ENCODE data around the gene B4GALNT3. TPM values are rescaled to one million over a fixed set of nuclear protein-coding genes. Genes with fewer than 3 reads are reported as not detected.

Gene B4GALNT3
- total RNA-seq, 2 donors from 2014 or later = 19.3 to 29.0 TPM

- no peaks in the 10 kb centered on the region for H3K36me3 ChIP-seq
- H3K4me1 ChIP-seq = peaks cover 0 to 31% of the 10 kb centered on the region in 2 donors
- H3K9me3 ChIP-seq = no peaks in the 10 kb centered on the region
- H3K4me3 ChIP-seq = no peak overlapping the region
- TF ChIP-seq CTCF (IDR thresholded peaks at IDR 0.05) = no peak
- H3K27me3 ChIP-seq = no peaks in the 10 kb centered on the region
- DNase-seq (ENCODE audit: low spot score) = no peak
- no peak overlapping the region for H3K27ac ChIP-seq
These were observed 128.9 kb downstream of the B4GALNT3 start for GRCh38 chr12:588646-589045.

GRCh38 chr12:590206-590750, 130.5 kb downstream of the B4GALNT3 start:
- no peak for DNase-seq (ENCODE audit: low spot score)

GRCh38 chr12:591167-592023, 131.7 kb downstream of the B4GALNT3 start:
- Histone ChIP-seq H3K4me3 (no peak overlapping the region), H3K36me3 (no peaks in the 10 kb centered on the region), H3K4me1 (peaks cover 0 to 24% of the 10 kb centered on the region in 2 donors), H3K9me3 (no peaks in the 10 kb centered on the region), H3K27me3 (no peaks in the 10 kb centered on the region), H3K27ac (peak overlapping the region; percentile 80 to 83)
- peak in 1 of 2 donors; percentile 33 for TF ChIP-seq CTCF (IDR thresholded peaks at IDR 0.05)
- peak; percentile 79 for DNase-seq (ENCODE audit: low spot score)

More at GRCh38 chr12:590206-590750, 130.5 kb downstream of the B4GALNT3 start:
- Histone ChIP-seq H3K27ac (peak overlapping the region; percentile 69 to 80), H3K4me3 (no peak overlapping the region), H3K9me3 (no peaks in the 10 kb centered on the region), H3K36me3 (no peaks in the 10 kb centered on the region), H3K27me3 (no peaks in the 10 kb centered on the region), H3K4me1 (peaks cover 0 to 31% of the 10 kb centered on the region in 2 donors)
- no peak for TF ChIP-seq CTCF (IDR thresholded peaks at IDR 0.05)

GRCh38 chr12:592024-592505, 132.3 kb downstream of the B4GALNT3 start:
- DNase-seq (ENCODE audit: low spot score) = no peak
- Histone ChIP-seq H3K36me3 (no peaks in the 10 kb centered on the region), H3K4me3 (no peak overlapping the region), H3K4me1 (peaks cover 0 to 24% of the 10 kb centered on the region in 2 donors), H3K9me3 (no peaks in the 10 kb centered on the region), H3K27ac (peak overlapping the region; percentile 80 to 83), H3K27me3 (no peaks in the 10 kb centered on the region)
- TF ChIP-seq CTCF (IDR thresholded peaks at IDR 0.05) = no peak

GRCh38 chr12:593396-594270, 133.9 kb downstream of the B4GALNT3 start:
- Histone ChIP-seq H3K36me3 (no peaks in the 10 kb centered on the region), H3K27me3 (no peaks in the 10 kb centered on the region), H3K4me3 (no peak overlapping the region), H3K27ac (peak overlapping the region in 1 of 2 donors; percentile 80), H3K9me3 (no peaks in the 10 kb centered on the region), H3K4me1 (peaks cover 0 to 35% of the 10 kb centered on the region in 2 donors)
- TF ChIP-seq CTCF (IDR thresholded peaks at IDR 0.05) = no peak
- no peak for DNase-seq (ENCODE audit: low spot score)

All from right atrium auricular region (tissue), 2 donors.